HEK293 (cell line): ENCODE data around the gene SLC44A1.

ENCODE experiments used
- CTCF ChIA-PET: fragments of 350-600 bp; formaldehyde crosslinking; extraction: SDS; loops from one replicate; lab custom pipeline; 2021; ENCODE audit warnings: antibody characterized with exemption; lab: Yijun Ruan, JAX
- POLR2A ChIA-PET: fragments of 300-600 bp; formaldehyde crosslinking; extraction: SDS; loops from one replicate; lab custom pipeline; 2020; ENCODE audit warnings: antibody characterized with exemption, inconsistent platforms; lab: Yijun Ruan, JAX
- H3K27ac ChIP-seq: fragments of 200-500 bp; sonication (Bioruptor generic); 2 replicates; pipeline ENCODE4 v1.5.1; 2014; ENCODE audit warnings: low read depth, low read length, control low read depth, inconsistent platforms; ENCODE audit errors: extremely low read depth
- H3K36me3 ChIP-seq, 2 experiments: fragments of 200-500 bp in 1 of 2; sonication (Bioruptor generic) in 1 of 2; 1 replicate in 1 of 2; 2 replicates in 1 of 2; pipeline ENCODE4 v1.5.1; 2014 to 2017; ENCODE audit warnings: inconsistent platforms in 2 of 2, low read length in 2 of 2; ENCODE audit not compliant: control insufficient read depth in 2 of 2, insufficient read depth in 1 of 2
- H3K4me1 ChIP-seq: fragments of 200-500 bp; sonication (Bioruptor generic); 2 replicates; pipeline ENCODE4 v1.5.1; 2014; ENCODE audit warnings: mild to moderate bottlenecking, low read length, inconsistent platforms; ENCODE audit not compliant: control insufficient read depth, insufficient read depth
- H3K4me3 ChIP-seq: 2 replicates; pipeline ENCODE4 v1.5.1; 2011; ENCODE audit warnings: low read depth, mild to moderate bottlenecking, control low read depth, low read length, moderate library complexity
- H3K9me3 ChIP-seq: fragments of 200-500 bp; sonication (Bioruptor generic); 2 replicates; pipeline ENCODE4 v1.5.1; 2014; ENCODE audit warnings: low read depth, low read length, inconsistent platforms; ENCODE audit not compliant: control insufficient read depth, insufficient read depth
- BCL11B ChIP-seq: fragments of 450-650 bp; formaldehyde crosslinking; IDR thresholded peaks from 2 replicates; pipeline ENCODE4 v1.5.1; 2016; ENCODE audit warnings: low read depth, missing biosample characterization, missing genetic modification characterization
- EGR2 ChIP-seq: fragments of 450-650 bp; formaldehyde crosslinking; IDR thresholded peaks from 2 replicates; pipeline ENCODE4 v1.5.1; 2016; ENCODE audit warnings: low read depth, missing biosample characterization, missing genetic modification characterization
- KLF1 ChIP-seq: fragments of 450-650 bp; formaldehyde crosslinking; IDR thresholded peaks from 2 replicates; pipeline ENCODE4 v1.5.1; 2016; ENCODE audit warnings: missing biosample characterization, missing genetic modification characterization
- KLF16 ChIP-seq: fragments of 450-650 bp; formaldehyde crosslinking; IDR thresholded peaks from 2 replicates; pipeline ENCODE4 v1.5.1; 2017; ENCODE audit warnings: missing biosample characterization, missing genetic modification characterization
- PBX3 ChIP-seq: sonication (generic); formaldehyde crosslinking; IDR thresholded peaks from 2 replicates; pipeline ENCODE4 v1.8.1; 2022; ENCODE audit warnings: mild to moderate bottlenecking, moderate library complexity, missing genetic modification reagents
- SALL2 ChIP-seq: fragments of 450-650 bp; formaldehyde crosslinking; IDR thresholded peaks from 2 replicates; pipeline ENCODE4 v1.5.0; 2017; ENCODE audit warnings: missing biosample characterization, mild to moderate bottlenecking, missing genetic modification characterization, borderline replicate concordance
- SP2 ChIP-seq: fragments of 450-650 bp; formaldehyde crosslinking; IDR thresholded peaks from 2 replicates; pipeline ENCODE4 v1.5.1; 2016; ENCODE audit warnings: missing biosample characterization, missing genetic modification characterization
- WT1 ChIP-seq: fragments of 450-650 bp; formaldehyde crosslinking; IDR thresholded peaks from 2 replicates; pipeline ENCODE4 v1.5.1; 2016; ENCODE audit warnings: missing biosample characterization, missing genetic modification characterization
- YY1 ChIP-seq: fragments of 450-650 bp; formaldehyde crosslinking; IDR thresholded peaks from 2 replicates; pipeline ENCODE4 v1.5.1; 2018; ENCODE audit warnings: missing biosample characterization, missing genetic modification characterization
- ZFP69B ChIP-seq: fragments of 450-650 bp; formaldehyde crosslinking; IDR thresholded peaks from 2 replicates; pipeline ENCODE4 v1.5.1; 2016; ENCODE audit warnings: missing biosample characterization, missing genetic modification characterization
- ZNF19 ChIP-seq: fragments of 450-650 bp; formaldehyde crosslinking; IDR thresholded peaks from 2 replicates; pipeline ENCODE4; 2016; ENCODE audit warnings: missing biosample characterization, missing genetic modification characterization, low read depth
- ZNF202 ChIP-seq: fragments of 450-650 bp; formaldehyde crosslinking; IDR thresholded peaks from 2 replicates; pipeline ENCODE4 v1.5.1; 2016; ENCODE audit warnings: missing biosample characterization, missing genetic modification characterization, borderline replicate concordance
- ZNF26 ChIP-seq: fragments of 450-650 bp; formaldehyde crosslinking; IDR thresholded peaks from 2 replicates; pipeline ENCODE4 v1.5.1; 2016; ENCODE audit warnings: missing biosample characterization, missing genetic modification characterization
- ZNF341 ChIP-seq: fragments of 450-650 bp; formaldehyde crosslinking; IDR thresholded peaks from 2 replicates; pipeline ENCODE4; 2016; ENCODE audit warnings: low read depth, missing biosample characterization, missing genetic modification characterization
- ZNF354C ChIP-seq: fragments of 450-650 bp; formaldehyde crosslinking; IDR thresholded peaks from 2 replicates; pipeline ENCODE4 v1.5.1; 2016; ENCODE audit warnings: missing biosample characterization, missing genetic modification characterization, low read depth, borderline replicate concordance
- ZNF560 ChIP-seq: fragments of 450-650 bp; formaldehyde crosslinking; IDR thresholded peaks from 2 replicates; pipeline ENCODE4 v1.5.1; 2017; ENCODE audit warnings: missing biosample characterization, missing genetic modification characterization, borderline replicate concordance
- ZNF639 ChIP-seq: fragments of 450-650 bp; formaldehyde crosslinking; IDR thresholded peaks from 2 replicates; pipeline ENCODE4 v1.5.1; 2016; ENCODE audit warnings: missing biosample characterization, missing genetic modification characterization
- ZNF664 ChIP-seq: fragments of 450-650 bp; formaldehyde crosslinking; IDR thresholded peaks from 2 replicates; pipeline ENCODE4 v1.5.1; 2016; ENCODE audit warnings: missing biosample characterization, missing genetic modification characterization
- ZNF843 ChIP-seq: fragments of 450-650 bp; formaldehyde crosslinking; IDR thresholded peaks from 2 replicates; pipeline ENCODE4 v1.5.1; 2016; ENCODE audit warnings: missing biosample characterization, missing genetic modification characterization
- TF ChIP-seq, protein P1 (sequence below): fragments of 450-650 bp; formaldehyde crosslinking; IDR thresholded peaks from 2 replicates; pipeline ENCODE4 v1.5.1; 2016; ENCODE audit warnings: missing biosample characterization, missing genetic modification characterization, borderline replicate concordance

The SLC44A1 gene

DNA sequence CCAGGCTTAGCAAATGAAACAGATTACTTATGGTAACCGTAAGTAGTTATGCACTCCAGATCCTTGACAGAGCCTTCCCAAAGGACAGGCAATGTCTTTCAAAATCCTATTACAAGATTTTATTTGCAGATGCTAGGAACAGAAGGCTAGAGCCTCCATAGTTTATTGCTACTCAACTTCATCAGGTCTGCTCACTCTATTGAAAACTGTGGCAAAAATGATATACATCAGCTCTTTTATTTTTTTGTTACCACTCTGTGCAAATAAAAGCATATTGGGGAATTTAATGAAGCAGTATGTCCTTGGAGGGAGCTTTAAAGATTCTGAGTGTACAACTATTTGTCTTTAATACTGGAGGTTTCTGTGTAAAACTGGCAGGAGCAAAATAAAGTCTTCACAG is 46.5 kb downstream of the SLC44A1 start:
- TF ChIP-seq ZNF664 (tag by site-specific recombination) = no peak
- TF ChIP-seq WT1 (tag by site-specific recombination) = no peak
- no peak for TF ChIP-seq SALL2
- TF ChIP-seq ZNF26 = no peak
- no peak for TF ChIP-seq ZFP69B (tag by site-specific recombination)
- TF ChIP-seq YY1 (tag by site-specific recombination) = no peak
- TF ChIP-seq BCL11B (tag by site-specific recombination) = no peak
- TF ChIP-seq KLF1 = no peak
- H3K9me3 ChIP-seq = no peaks in the 10 kb centered on the region
- ChIA-PET POLR2A (no interaction called here), CTCF (interaction anchor here (0.6 to 0.9 kb wide), 3 partner anchors 17 to 35 kb away, joined by 3 to 7 read pairs (median 4); no protein-coding TSS in a partner anchor)
- peaks cover 3% of the 10 kb centered on the region; the same call in 1 of the 2 replicates for H3K4me1 ChIP-seq
- no peaks in the 10 kb centered on the region for H3K36me3 ChIP-seq
- no peak overlapping the region for H3K27ac ChIP-seq
- H3K4me3 ChIP-seq = no peak overlapping the region

DNA sequence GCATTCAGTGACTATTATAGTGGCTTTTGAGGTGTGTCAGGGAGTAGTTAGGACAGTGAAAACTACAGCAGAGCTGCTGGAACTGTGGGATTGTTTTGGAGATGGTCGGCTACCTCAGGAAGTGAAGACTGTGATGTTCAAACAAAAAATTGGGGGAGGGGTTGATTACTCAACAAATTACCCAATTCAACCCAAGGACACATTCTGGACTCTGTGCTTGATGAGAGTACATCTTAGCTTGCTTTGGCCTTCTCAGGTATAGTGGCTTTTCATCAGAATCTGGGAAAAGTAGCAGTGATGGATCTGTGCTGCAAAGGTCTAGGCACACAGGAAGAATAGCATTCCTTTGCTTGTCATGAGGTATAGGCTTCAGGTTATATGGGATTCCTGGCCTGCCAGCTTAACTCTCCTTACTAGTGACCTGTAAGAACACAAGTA is 47.0 kb downstream of the SLC44A1 start:
- Histone ChIP-seq H3K9me3 (no peaks in the 10 kb centered on the region), H3K4me1 (peaks cover 3% of the 10 kb centered on the region; the same call in 1 of the 2 replicates), H3K4me3 (no peak overlapping the region), H3K36me3 (no peaks in the 10 kb centered on the region), H3K27ac (no peak overlapping the region)
- CTCF ChIA-PET = interaction anchor here (0.6 to 0.9 kb wide), 3 partner anchors 16 to 35 kb away, joined by 3 to 7 read pairs (median 4); no protein-coding TSS in a partner anchor
- POLR2A ChIA-PET = no interaction called here
- no peak for TF ChIP-seq PBX3 (CRISPR knock-in tag)
- no peak for TF ChIP-seq SP2
- no peak for TF ChIP-seq YY1 (tag by site-specific recombination)
- no peak for TF ChIP-seq ZNF560
- no peak for TF ChIP-seq ZNF202 (tag by site-specific recombination)
- no peak for TF ChIP-seq EGR2 (tag by site-specific recombination)
- TF ChIP-seq ZNF639 = no peak
- TF ChIP-seq KLF16 = no peak
- TF ChIP-seq ZNF843 (tag by site-specific recombination) = no peak
- TF ChIP-seq ZNF354C (tag by site-specific recombination) = no peak
- TF ChIP-seq ZNF19 = no peak
- TF ChIP-seq, protein P1, sequence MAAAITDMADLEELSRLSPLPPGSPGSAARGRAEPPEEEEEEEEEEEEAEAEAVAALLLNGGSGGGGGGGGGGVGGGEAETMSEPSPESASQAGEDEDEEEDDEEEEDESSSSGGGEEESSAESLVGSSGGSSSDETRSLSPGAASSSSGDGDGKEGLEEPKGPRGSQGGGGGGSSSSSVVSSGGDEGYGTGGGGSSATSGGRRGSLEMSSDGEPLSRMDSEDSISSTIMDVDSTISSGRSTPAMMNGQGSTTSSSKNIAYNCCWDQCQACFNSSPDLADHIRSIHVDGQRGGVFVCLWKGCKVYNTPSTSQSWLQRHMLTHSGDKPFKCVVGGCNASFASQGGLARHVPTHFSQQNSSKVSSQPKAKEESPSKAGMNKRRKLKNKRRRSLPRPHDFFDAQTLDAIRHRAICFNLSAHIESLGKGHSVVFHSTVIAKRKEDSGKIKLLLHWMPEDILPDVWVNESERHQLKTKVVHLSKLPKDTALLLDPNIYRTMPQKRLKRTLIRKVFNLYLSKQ (tag by site-specific recombination) = no peak
- no peak for TF ChIP-seq ZNF341
